Thoracic aorta (tissue), 2 donors: ENCODE results near the gene PGM5. TPM values are rescaled to one million over a fixed set of nuclear protein-coding genes. Genes with fewer than 3 reads are reported as not detected.

Experiments
- ATAC-seq: fragments of 150-250 bp; one replicate; pipeline ENCODE4 v1.8.0; 2017; ENCODE audit warnings: low read depth; ENCODE audit not compliant: insufficient number of reproducible peaks, low FRiP score
- DNase-seq: peaks from one replicate; pipeline ENCODE4 v3.0.0-alpha.2; 2020; ENCODE audit warnings: low spot score
- H3K27ac ChIP-seq, 2 donors: fragments of 200-600 bp; sonication (generic); 1 replicate in 1 of 2; 2 replicates in 1 of 2; pipeline ENCODE4 v1.5.1; 2016; ENCODE audit warnings: mild to moderate bottlenecking in 2 of 2, moderate library complexity in 2 of 2
- H3K27me3 ChIP-seq: fragments of 200-600 bp; sonication (generic); replicated peaks from 2 replicates; pipeline ENCODE4 v1.6.0; 2016; ENCODE audit warnings: mild to moderate bottlenecking; ENCODE audit not compliant: insufficient read depth
- H3K36me3 ChIP-seq: fragments of 200-600 bp; sonication (generic); one replicate; pipeline ENCODE4 v1.5.1; 2016
- H3K4me1 ChIP-seq, 2 donors: fragments of 200-600 bp; sonication (generic); 1 replicate in 1 of 2; 2 replicates in 1 of 2; pipeline versions ENCODE4 v1.5.1 to v1.6.0; 2016; ENCODE audit warnings: low read depth in 2 of 2, mild to moderate bottlenecking in 1 of 2; ENCODE audit not compliant: control insufficient read depth in 1 of 2
- H3K4me3 ChIP-seq: fragments of 200-600 bp; sonication (generic); 2 replicates; pipeline ENCODE4 v1.5.1; 2016; ENCODE audit warnings: mild to moderate bottlenecking
- H3K9me3 ChIP-seq: fragments of 200-600 bp; sonication (generic); 2 replicates; pipeline ENCODE4 v1.5.1; 2016
- total RNA-seq, 2 donors: library from RNA; depleted of rRNA; stranded (reverse); fragments of >200 nt; gene quantifications; one replicate each; pipeline versions ENCODE4 v1.1.0 to v1.2.3, GENCODE V29; 2016
- TF ChIP-seq, protein P1 (sequence below): fragments of 200-600 bp; sonication (generic); IDR thresholded peaks from one replicate; pipeline ENCODE4 v1.5.1; 2019; ENCODE audit warnings: antibody characterized with exemption

Gene PGM5
- total RNA-seq, 2 donors from 2014 or later: 79.3 to 94.1 TPM

DNA sequence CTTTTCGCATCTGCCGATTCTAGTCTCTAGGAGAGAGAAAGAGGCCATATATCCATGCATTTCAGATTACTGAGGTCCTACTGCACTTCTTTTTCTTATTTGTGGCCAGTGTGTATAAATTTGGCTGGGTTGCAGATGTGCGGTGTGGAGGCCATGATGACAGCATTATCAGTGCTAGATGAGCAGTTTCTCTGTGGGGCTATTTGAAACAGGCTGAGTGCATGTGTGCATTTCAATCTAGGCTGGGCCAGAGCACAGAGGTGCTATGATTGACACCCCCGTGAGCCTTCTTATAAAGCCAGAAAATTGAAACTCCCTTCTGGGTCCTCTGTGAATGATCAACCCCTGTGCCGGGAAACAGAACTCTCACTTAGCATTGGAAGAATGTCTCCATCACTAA, 114.2 kb downstream of the PGM5 start:
- no peak overlapping the region for H3K27ac ChIP-seq
- TF ChIP-seq, protein P1, sequence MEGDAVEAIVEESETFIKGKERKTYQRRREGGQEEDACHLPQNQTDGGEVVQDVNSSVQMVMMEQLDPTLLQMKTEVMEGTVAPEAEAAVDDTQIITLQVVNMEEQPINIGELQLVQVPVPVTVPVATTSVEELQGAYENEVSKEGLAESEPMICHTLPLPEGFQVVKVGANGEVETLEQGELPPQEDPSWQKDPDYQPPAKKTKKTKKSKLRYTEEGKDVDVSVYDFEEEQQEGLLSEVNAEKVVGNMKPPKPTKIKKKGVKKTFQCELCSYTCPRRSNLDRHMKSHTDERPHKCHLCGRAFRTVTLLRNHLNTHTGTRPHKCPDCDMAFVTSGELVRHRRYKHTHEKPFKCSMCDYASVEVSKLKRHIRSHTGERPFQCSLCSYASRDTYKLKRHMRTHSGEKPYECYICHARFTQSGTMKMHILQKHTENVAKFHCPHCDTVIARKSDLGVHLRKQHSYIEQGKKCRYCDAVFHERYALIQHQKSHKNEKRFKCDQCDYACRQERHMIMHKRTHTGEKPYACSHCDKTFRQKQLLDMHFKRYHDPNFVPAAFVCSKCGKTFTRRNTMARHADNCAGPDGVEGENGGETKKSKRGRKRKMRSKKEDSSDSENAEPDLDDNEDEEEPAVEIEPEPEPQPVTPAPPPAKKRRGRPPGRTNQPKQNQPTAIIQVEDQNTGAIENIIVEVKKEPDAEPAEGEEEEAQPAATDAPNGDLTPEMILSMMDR: no peak
- H3K36me3 ChIP-seq: no peaks in the 10 kb centered on the region
- no peaks in the 10 kb centered on the region for H3K9me3 ChIP-seq
- H3K4me1 ChIP-seq: no peaks in the 10 kb centered on the region
- no peak for ATAC-seq
- no peak for DNase-seq
- H3K27me3 ChIP-seq: no peaks in the 10 kb centered on the region
- no peak overlapping the region for H3K4me3 ChIP-seq

DNA sequence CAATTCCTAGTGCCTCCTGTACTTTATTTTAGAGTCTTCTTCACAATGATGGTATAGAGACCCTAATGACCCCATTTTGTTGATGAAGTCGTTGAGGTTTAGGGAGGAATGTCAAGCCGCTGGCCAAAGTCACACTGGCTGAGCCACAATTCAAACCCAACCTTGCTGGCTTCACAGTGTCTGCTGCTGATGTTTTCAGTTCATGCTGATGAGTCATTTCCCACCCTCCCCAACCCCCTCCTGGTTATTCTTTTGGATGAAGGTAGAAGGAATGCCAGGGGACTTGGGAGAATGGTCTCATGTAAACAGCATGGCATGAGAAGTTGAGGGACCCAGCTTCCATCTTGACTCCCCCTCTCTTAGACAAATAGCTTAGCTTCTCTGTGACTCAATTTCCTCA, 115.7 kb downstream of the PGM5 start:
- Histone ChIP-seq H3K4me3 (no peak overlapping the region), H3K27me3 (no peaks in the 10 kb centered on the region), H3K9me3 (no peaks in the 10 kb centered on the region), H3K4me1 (peaks cover 2 to 12% of the 10 kb centered on the region in 2 donors), H3K36me3 (no peaks in the 10 kb centered on the region), H3K27ac (no peak overlapping the region)
- DNase-seq (no peak), ATAC-seq (no peak)
- TF ChIP-seq, protein P1: no peak

DNA sequence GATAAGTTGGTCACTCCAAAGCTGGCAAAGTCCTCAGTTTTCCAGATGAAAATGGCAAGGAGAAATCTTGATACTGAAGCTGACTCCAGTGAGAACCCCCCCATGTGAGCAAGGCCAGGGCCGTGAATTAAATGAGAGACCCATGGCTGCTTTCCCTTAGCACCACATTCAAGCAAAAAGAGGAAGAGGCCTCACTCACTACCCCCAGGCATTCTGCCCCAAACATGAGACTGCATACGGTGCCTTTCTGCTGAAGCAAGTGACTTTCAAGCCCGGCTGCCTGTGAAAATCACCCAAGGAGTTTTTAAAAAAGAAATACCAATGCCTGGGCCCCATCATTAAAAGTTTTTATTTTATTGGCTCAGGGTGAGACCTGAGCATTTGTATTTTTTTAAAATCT, 117.4 kb downstream of the PGM5 start:
- H3K27me3 ChIP-seq: no peaks in the 10 kb centered on the region
- DNase-seq: no peak
- H3K9me3 ChIP-seq: no peaks in the 10 kb centered on the region
- H3K4me3 ChIP-seq: no peak overlapping the region
- H3K27ac ChIP-seq: no peak overlapping the region
- TF ChIP-seq, protein P1: no peak
- no peaks in the 10 kb centered on the region for H3K36me3 ChIP-seq
- no peak for ATAC-seq
- H3K4me1 ChIP-seq: peaks cover 2 to 15% of the 10 kb centered on the region in 2 donors

DNA sequence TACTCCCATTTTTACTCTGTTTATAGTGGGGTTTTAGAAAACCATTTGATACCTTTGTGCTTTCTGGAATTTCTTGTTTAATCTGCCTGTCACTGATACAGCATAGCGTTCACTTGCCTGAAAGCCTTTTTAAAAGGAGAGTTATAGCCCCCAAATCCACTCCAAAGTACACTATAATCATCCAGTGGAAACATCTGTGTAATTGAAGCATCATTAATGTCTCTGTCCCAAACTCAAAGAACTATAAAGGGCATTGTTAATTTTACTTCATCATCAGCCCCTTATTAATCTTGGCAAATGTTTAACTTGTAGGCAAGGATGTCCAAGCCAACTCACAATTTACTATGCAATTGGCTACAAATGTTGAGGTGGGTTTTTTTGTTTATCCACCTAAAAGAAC, 120.0 kb downstream of the PGM5 start:
- Histone ChIP-seq H3K4me1 (peaks cover 5 to 27% of the 10 kb centered on the region in 2 donors), H3K9me3 (no peaks in the 10 kb centered on the region), H3K27ac (peak overlapping the region in 1 of 2 donors; percentile 3), H3K36me3 (no peaks in the 10 kb centered on the region), H3K4me3 (no peak overlapping the region), H3K27me3 (no peaks in the 10 kb centered on the region)
- ATAC-seq (no peak), DNase-seq (no peak)
- TF ChIP-seq, protein P1: no peak

DNA sequence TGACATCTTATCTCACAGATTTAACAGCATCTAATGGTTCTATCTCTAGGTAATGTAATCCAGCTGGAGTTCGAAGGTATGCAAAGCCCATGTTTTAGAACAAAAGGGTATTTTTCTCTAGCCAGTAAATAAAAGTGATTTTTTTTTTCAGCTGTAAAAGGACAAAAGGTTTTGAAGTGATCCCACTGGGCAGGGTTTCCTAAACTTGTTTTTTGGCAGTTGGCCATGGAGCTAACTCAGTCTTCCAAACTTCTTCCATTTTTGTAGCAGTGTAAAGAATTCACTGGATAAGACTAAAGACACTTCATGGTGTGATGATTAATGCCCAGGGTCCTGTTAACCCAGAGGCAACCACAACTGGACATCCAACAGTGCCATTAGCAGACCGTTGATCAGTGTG, 120.4 kb downstream of the PGM5 start:
- TF ChIP-seq, protein P1: no peak
- ATAC-seq (no peak), DNase-seq (no peak)
- no peaks in the 10 kb centered on the region for H3K9me3 ChIP-seq
- peaks cover 5 to 29% of the 10 kb centered on the region in 2 donors for H3K4me1 ChIP-seq
- no peaks in the 10 kb centered on the region for H3K36me3 ChIP-seq
- no peak overlapping the region for H3K4me3 ChIP-seq
- H3K27ac ChIP-seq: peak overlapping the region in 1 of 2 donors; percentile 3
- no peaks in the 10 kb centered on the region for H3K27me3 ChIP-seq
